Fibroblast of lung (primary cell): ENCODE measurements around the gene TCIRG1. TPM values are rescaled to one million over a fixed set of nuclear protein-coding genes. Genes with fewer than 3 reads are reported as not detected.

ENCODE experiments used
- DNase-seq, 2 donors: peaks; one replicate each; pipeline versions ENCODE4 v3.0.0 to v3.0.0-alpha.2; 2010; ENCODE audit warnings: low read depth in 2 of 2
- H2AFZ ChIP-seq: 2 replicates; pipeline ENCODE4 v1.5.1; 2012; ENCODE audit warnings: low read length, control low read depth, inconsistent platforms
- H3K27ac ChIP-seq: 2 replicates; pipeline ENCODE4 v1.5.1; 2011; ENCODE audit warnings: low read length, control low read depth; ENCODE audit not compliant: insufficient read depth
- H3K27me3 ChIP-seq: 2 replicates; pipeline ENCODE4 v1.5.1; 2011; ENCODE audit warnings: mild to moderate bottlenecking, low read length; ENCODE audit not compliant: control insufficient read depth, insufficient read depth
- H3K36me3 ChIP-seq: 2 replicates; pipeline ENCODE4 v1.5.1; 2011; ENCODE audit warnings: low read length; ENCODE audit not compliant: control insufficient read depth, insufficient read depth
- H3K4me1 ChIP-seq: 2 replicates; pipeline ENCODE4 v1.5.1; 2011; ENCODE audit warnings: low read length; ENCODE audit not compliant: control insufficient read depth, insufficient read depth; ENCODE audit errors: extremely low read depth
- H3K4me2 ChIP-seq: 2 replicates; pipeline ENCODE4 v1.5.1; 2011; ENCODE audit warnings: low read length, control low read depth; ENCODE audit not compliant: insufficient read depth; ENCODE audit errors: extremely low read depth
- H3K4me3 ChIP-seq, 4 experiments: fragments of 200-600 bp in 1 of 4; sonication (generic) in 1 of 4; replicated peaks in 1 of 4; 2 replicates each; pipeline ENCODE4 v1.5.1; 2011 to 2016; ENCODE audit warnings: low read length in 4 of 4, low read depth in 3 of 4, mild to moderate bottlenecking in 3 of 4, control low read depth in 2 of 4, inconsistent platforms in 1 of 4, mixed read lengths in 1 of 4; ENCODE audit not compliant: insufficient read depth in 1 of 4; ENCODE audit errors: control extremely low read depth in 1 of 4
- H3K79me2 ChIP-seq: 2 replicates; pipeline ENCODE4 v1.5.1; 2012; ENCODE audit warnings: mild to moderate bottlenecking, low read length, inconsistent platforms; ENCODE audit not compliant: control insufficient read depth, insufficient read depth
- H3K9ac ChIP-seq: 2 replicates; pipeline ENCODE4 v1.5.1; 2011; ENCODE audit warnings: mild to moderate bottlenecking, low read length, control low read depth; ENCODE audit not compliant: insufficient read depth
- H3K9me3 ChIP-seq: 2 replicates; pipeline ENCODE4 v1.5.1; 2012; ENCODE audit warnings: low read depth, low read length; ENCODE audit not compliant: control insufficient read depth, insufficient read depth
- H4K20me1 ChIP-seq: 2 replicates; pipeline ENCODE4 v1.5.1; 2011; ENCODE audit warnings: low read length; ENCODE audit not compliant: control insufficient read depth, insufficient read depth; ENCODE audit errors: extremely low read depth
- EZH2 ChIP-seq: IDR thresholded peaks from 2 replicates; pipeline ENCODE4 v1.5.1; 2012; ENCODE audit warnings: low read length, control low read depth, mild to moderate bottlenecking; ENCODE audit errors: missing control alignments
- polyA plus RNA-seq, 2 donors: library from polyadenylated mRNA; depleted of rRNA in 1 of 2; stranded (reverse) in 1 of 2; unstranded in 1 of 2; fragments of >200 nt; gene quantifications; 2 replicates each; pipeline ENCODE4 v1.2.1, GENCODE V29; 2011 to 2012; ENCODE audit warnings: missing spikeins in 1 of 2
- total RNA-seq: library from RNA; depleted of rRNA; stranded (reverse); fragments of >200 nt; gene quantifications from 2 replicates; pipeline ENCODE4 v1.2.1, GENCODE V29; 2014
- TF ChIP-seq, protein P1 (sequence below), 2 donors: IDR thresholded peaks in 1 of 2; conservative IDR thresholded peaks in 1 of 2; 1 replicate in 1 of 2; 2 replicates in 1 of 2; pipeline ENCODE4 v1.5.1; 2011 to 2012; ENCODE audit warnings: low read length in 2 of 2, control low read depth in 1 of 2, inconsistent platforms in 1 of 2, low read depth in 1 of 2, mild to moderate bottlenecking in 1 of 2

Gene TCIRG1
- total and polyA plus RNA-seq, 2 donors (not counting 1 experiment from before 2014, with no cell fraction given), result 26.7 to 46.2 TPM

DNA sequence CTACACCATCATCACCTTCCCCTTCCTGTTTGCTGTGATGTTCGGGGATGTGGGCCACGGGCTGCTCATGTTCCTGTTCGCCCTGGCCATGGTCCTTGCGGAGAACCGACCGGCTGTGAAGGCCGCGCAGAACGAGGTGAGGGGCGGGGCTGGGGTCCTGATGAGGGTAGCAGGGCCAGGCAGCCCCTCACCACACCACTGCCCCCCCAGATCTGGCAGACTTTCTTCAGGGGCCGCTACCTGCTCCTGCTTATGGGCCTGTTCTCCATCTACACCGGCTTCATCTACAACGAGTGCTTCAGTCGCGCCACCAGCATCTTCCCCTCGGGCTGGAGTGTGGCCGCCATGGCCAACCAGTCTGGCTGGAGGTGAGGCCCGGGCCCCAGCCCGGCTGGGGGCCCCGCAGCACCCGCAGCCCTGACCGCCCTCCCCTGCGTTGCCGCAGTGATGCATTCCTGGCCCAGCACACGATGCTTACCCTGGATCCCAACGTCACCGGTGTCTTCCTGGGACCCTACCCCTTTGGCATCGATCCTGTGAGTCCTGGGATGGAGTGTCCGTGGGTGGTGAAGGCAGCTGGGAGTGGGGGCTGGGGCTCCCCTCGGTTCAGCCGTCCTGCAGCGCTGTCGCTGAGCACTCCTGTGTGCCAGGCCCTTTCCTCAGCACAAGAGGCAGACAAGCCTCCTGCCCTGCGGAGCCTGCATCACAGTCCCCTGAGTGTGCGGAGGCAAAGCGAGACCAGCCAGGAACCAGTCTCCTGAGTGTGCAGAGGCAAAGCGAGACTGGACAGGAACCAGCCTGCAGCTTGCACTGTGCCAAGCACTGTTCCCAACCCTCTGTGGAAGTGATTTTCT lies 8.8 kb downstream of the TCIRG1 start:
- H3K9ac ChIP-seq, result no peak overlapping the region
- H3K4me2 ChIP-seq, result no peak overlapping the region
- H3K36me3 ChIP-seq, result peaks cover 56% of the 10 kb centered on the region
- H3K27me3 ChIP-seq, result no peaks in the 10 kb centered on the region
- no peaks in the 10 kb centered on the region for H3K79me2 ChIP-seq
- no peak for DNase-seq
- H3K9me3 ChIP-seq, result no peaks in the 10 kb centered on the region
- TF ChIP-seq EZH2, result no peak
- TF ChIP-seq, protein P1, sequence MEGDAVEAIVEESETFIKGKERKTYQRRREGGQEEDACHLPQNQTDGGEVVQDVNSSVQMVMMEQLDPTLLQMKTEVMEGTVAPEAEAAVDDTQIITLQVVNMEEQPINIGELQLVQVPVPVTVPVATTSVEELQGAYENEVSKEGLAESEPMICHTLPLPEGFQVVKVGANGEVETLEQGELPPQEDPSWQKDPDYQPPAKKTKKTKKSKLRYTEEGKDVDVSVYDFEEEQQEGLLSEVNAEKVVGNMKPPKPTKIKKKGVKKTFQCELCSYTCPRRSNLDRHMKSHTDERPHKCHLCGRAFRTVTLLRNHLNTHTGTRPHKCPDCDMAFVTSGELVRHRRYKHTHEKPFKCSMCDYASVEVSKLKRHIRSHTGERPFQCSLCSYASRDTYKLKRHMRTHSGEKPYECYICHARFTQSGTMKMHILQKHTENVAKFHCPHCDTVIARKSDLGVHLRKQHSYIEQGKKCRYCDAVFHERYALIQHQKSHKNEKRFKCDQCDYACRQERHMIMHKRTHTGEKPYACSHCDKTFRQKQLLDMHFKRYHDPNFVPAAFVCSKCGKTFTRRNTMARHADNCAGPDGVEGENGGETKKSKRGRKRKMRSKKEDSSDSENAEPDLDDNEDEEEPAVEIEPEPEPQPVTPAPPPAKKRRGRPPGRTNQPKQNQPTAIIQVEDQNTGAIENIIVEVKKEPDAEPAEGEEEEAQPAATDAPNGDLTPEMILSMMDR (conservative IDR thresholded peaks at IDR 0.05 in 1 of 2, IDR thresholded peaks at IDR 0.05 in 1 of 2; ENCODE audit: low read depth in 1 of 2, low read length in 2 of 2), result no peak
- no peaks in the 10 kb centered on the region for H4K20me1 ChIP-seq
- no peak overlapping the region for H3K4me3 ChIP-seq
- no peak overlapping the region for H3K27ac ChIP-seq
- no peak overlapping the region for H2AFZ ChIP-seq
- no peaks in the 10 kb centered on the region for H3K4me1 ChIP-seq

DNA sequence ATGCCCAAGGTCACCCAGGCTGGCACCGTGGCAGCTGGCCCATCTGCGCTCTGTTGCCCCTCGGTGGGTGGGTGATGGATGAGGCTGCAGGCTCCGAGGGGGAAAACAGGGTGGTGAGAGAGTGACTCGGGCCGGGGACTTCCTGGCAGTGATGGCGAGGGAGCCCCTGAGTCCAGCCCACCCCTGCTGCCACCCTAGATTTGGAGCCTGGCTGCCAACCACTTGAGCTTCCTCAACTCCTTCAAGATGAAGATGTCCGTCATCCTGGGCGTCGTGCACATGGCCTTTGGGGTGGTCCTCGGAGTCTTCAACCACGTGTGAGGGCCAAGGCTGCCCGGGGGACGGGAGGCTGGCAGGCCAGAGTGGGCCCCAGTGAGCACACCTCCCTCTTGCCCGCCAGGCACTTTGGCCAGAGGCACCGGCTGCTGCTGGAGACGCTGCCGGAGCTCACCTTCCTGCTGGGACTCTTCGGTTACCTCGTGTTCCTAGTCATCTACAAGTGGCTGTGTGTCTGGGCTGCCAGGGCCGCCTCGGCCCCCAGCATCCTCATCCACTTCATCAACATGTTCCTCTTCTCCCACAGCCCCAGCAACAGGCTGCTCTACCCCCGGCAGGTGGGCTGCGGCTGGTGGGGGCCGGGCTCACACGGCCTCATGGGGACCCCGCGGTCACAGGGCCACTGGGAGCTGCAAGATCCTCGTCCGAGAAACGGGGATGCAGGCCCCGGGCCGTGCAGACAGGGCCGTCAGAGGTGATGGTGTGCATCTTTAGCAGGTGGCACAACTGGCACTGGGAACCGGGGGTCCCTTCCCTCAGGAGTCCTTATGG lies 10.1 kb downstream of the TCIRG1 start:
- Histone ChIP-seq H3K4me3 (no peak overlapping the region), H3K27ac (no peak overlapping the region), H3K9me3 (no peaks in the 10 kb centered on the region), H3K27me3 (no peaks in the 10 kb centered on the region), H3K4me1 (no peaks in the 10 kb centered on the region), H3K9ac (no peak overlapping the region), H2AFZ (no peak overlapping the region), H3K4me2 (no peak overlapping the region), H4K20me1 (no peaks in the 10 kb centered on the region), H3K36me3 (peaks cover 51% of the 10 kb centered on the region), H3K79me2 (no peaks in the 10 kb centered on the region)
- TF ChIP-seq, protein P1 (conservative IDR thresholded peaks at IDR 0.05 in 1 of 2, IDR thresholded peaks at IDR 0.05 in 1 of 2; ENCODE audit: low read depth in 1 of 2, low read length in 2 of 2), result no peak
- TF ChIP-seq EZH2, result no peak
- DNase-seq, result no peak
